K562 (cell line): Measurements from ENCODE around the gene OPRL1. TPM values are rescaled to one million over a fixed set of nuclear protein-coding genes. Genes with fewer than 3 reads are reported as not detected.

Experiments
- ATAC-seq: fragments of 200-7000 bp; cut with Tn5 transposase; 3 replicates; pipeline ENCODE4 v1.9.1; 2020; ENCODE audit warnings: moderate library complexity
- BruUV-seq: library from RNA; stranded (reverse); fragments of 400-500 nt; replicated peaks from 2 replicates; lab custom pipeline; 2021; lab: Mats Ljungman, UMichigan
- CTCF ChIA-PET: fragments of 300-600 bp; formaldehyde crosslinking; extraction: SDS; loops from one replicate; lab custom pipeline; 2021; ENCODE audit warnings: low intra/inter-chr PET ratio; lab: Yijun Ruan, JAX
- POLR2A ChIA-PET: fragments of 300-600, 350-650 bp; sonication (Branson Sonifier 250); formaldehyde crosslinking; extraction: SDS; loops from one replicate; lab custom pipeline; 2021; ENCODE audit warnings: antibody characterized with exemption, inconsistent platforms; lab: Yijun Ruan, JAX
- DNase-seq, 4 experiments: peaks; one replicate each; pipeline versions ENCODE4 v3.0.0 to v3.0.0-alpha.2; 2011 to 2018; ENCODE audit warnings: low spot score in 3 of 4, mixed read lengths in 3 of 4; ENCODE audit errors: extremely low read depth in 1 of 4
- FAIRE-seq: peaks from 2 replicates; lab custom pipeline; 2011; peaks lifted over from hg19 to GRCh38; lab: Jason Lieb, UNC
- H2AFZ ChIP-seq: 2 replicates; pipeline ENCODE4 v1.6.0; 2011; ENCODE audit warnings: low read depth, low read length, control low read depth, inconsistent platforms
- H3K27ac ChIP-seq: fragments of 200-600 bp; 3 replicates; pipeline ENCODE4 v1.8.0; 2011; ENCODE audit warnings: low read depth, mild to moderate bottlenecking, control low read depth, inconsistent platforms, low read length, moderate library complexity, mixed read lengths; ENCODE audit errors: extremely low read depth
- H3K27me3 ChIP-seq, 2 experiments: fragments of 300-600 bp in 1 of 2; 2 replicates in 1 of 2; 3 replicates in 1 of 2; pipeline versions ENCODE4 v1.6.0 to v1.8.0; 2011; ENCODE audit warnings: inconsistent platforms in 2 of 2, low read length in 2 of 2, mild to moderate bottlenecking in 1 of 2, mixed read lengths in 1 of 2, moderate library complexity in 1 of 2; ENCODE audit not compliant: control insufficient read depth in 2 of 2, insufficient read depth in 2 of 2
- H3K36me3 ChIP-seq: fragments of 300-600 bp; 3 replicates; pipeline ENCODE4 v1.8.0; 2011; ENCODE audit warnings: mild to moderate bottlenecking, low read length, inconsistent platforms; ENCODE audit not compliant: control insufficient read depth, insufficient read depth
- H3K4me1 ChIP-seq, 2 experiments: fragments of 200-600 bp in 1 of 2; replicated peaks in 1 of 2; 2 replicates in 1 of 2; 3 replicates in 1 of 2; pipeline versions ENCODE4 v1.5.1 to v1.8.0; 2011; ENCODE audit warnings: inconsistent platforms in 2 of 2, low read length in 2 of 2, mild to moderate bottlenecking in 1 of 2, mixed read lengths in 1 of 2, moderate library complexity in 1 of 2; ENCODE audit not compliant: control insufficient read depth in 2 of 2, insufficient read depth in 2 of 2
- H3K4me2 ChIP-seq: 2 replicates; pipeline ENCODE4 v1.6.1; 2011; ENCODE audit warnings: low read length, control low read depth, inconsistent platforms, mixed read lengths; ENCODE audit not compliant: insufficient read depth
- H3K4me3 ChIP-seq: fragments of 200-600 bp; sonication (generic), shearing (Covaris generic); 2 replicates; pipeline ENCODE4 v1.5.1; 2016; ENCODE audit warnings: control low read depth, inconsistent platforms
- H3K79me2 ChIP-seq: fragments of 200-600 bp; 3 replicates; pipeline ENCODE4 v1.8.0; 2011; ENCODE audit warnings: low read length, inconsistent platforms; ENCODE audit not compliant: control insufficient read depth, insufficient read depth
- H3K9ac ChIP-seq, 2 experiments: 2 replicates each; pipeline versions ENCODE4 v1.6.0 to v1.6.1; 2011; ENCODE audit warnings: low read depth in 2 of 2, low read length in 2 of 2, control low read depth in 1 of 2, inconsistent platforms in 1 of 2, mild to moderate bottlenecking in 1 of 2, mixed read lengths in 1 of 2; ENCODE audit not compliant: insufficient read depth in 1 of 2
- H3K9me1 ChIP-seq: one replicate; pipeline ENCODE4 v1.6.0; 2011; ENCODE audit warnings: inconsistent platforms, mild to moderate bottlenecking, low read length, moderate library complexity; ENCODE audit not compliant: control insufficient read depth, insufficient read depth
- H3K9me3 ChIP-seq: replicated peaks from 2 replicates; pipeline ENCODE4 v1.5.1; 2011; ENCODE audit warnings: low read depth, low read length, inconsistent platforms; ENCODE audit not compliant: control insufficient read depth, insufficient read depth
- H4K20me1 ChIP-seq: replicated peaks from 2 replicates; pipeline ENCODE4 v1.6.1; 2011; ENCODE audit warnings: low read length, inconsistent platforms, mixed read lengths; ENCODE audit not compliant: control insufficient read depth, insufficient read depth
- ARHGAP35 ChIP-seq: fragments of 450-650 bp; IDR thresholded peaks from 2 replicates; pipeline ENCODE4 v1.6.1; 2018; ENCODE audit not compliant: partially characterized antibody
- BHLHE40 ChIP-seq: IDR thresholded peaks from 2 replicates; pipeline ENCODE4 v1.6.1; 2011; ENCODE audit warnings: low read length, improper control_type of control experiment
- ESRRA ChIP-seq: fragments of 450-650 bp; IDR thresholded peaks from 2 replicates; pipeline ENCODE4 v1.6.1; 2014; ENCODE audit warnings: low read depth, mild to moderate bottlenecking, moderate library complexity, borderline replicate concordance
- FOXA3 ChIP-seq, 2 experiments: fragments of 450-650 bp in 1 of 2; sonication (generic) in 1 of 2; formaldehyde crosslinking; IDR thresholded peaks in 1 of 2; conservative IDR thresholded peaks in 1 of 2; 2 replicates each; pipeline versions ENCODE4 v1.4.0 to v1.8.0; 2020 to 2022; ENCODE audit warnings: mild to moderate bottlenecking in 2 of 2, missing genetic modification reagents in 1 of 2
- KAT7 ChIP-seq: sonication (generic); formaldehyde crosslinking; IDR thresholded peaks from 2 replicates; pipeline ENCODE4 v1.8.0; 2022; ENCODE audit warnings: missing genetic modification reagents, mild to moderate bottlenecking, borderline replicate concordance
- WGBS: fragments of 100-300 bp; shearing (Covaris generic); methylation state at CpG from one replicate; pipeline ENCODE4 v1.1.6; 2016; ENCODE audit warnings: low coverage, mixed read lengths; ENCODE audit not compliant: insufficient coverage; ENCODE audit errors: missing lambda C conversion rate; 5-methylcytosine and 5-hydroxymethylcytosine counted together
- in situ Hi-C: fragments of 300-500 bp; cut with MboI; formaldehyde crosslinking; loops from 4 replicates; pipeline ENCODE4 v1.15.0; 2018; ENCODE audit warnings: inconsistent platforms, mixed read lengths
- intact Hi-C: fragments of 100-400 bp; cut with micrococcal nuclease; formaldehyde crosslinking; loops from 2 replicates; pipeline ENCODE4 v1.14.2; 2022
- polyA plus RNA-seq, 8 experiments: library from polyadenylated mRNA; depleted of rRNA in 4 of 8; stranded (reverse) in 5 of 8; unstranded in 3 of 8; fragments of >200 nt; fragmentation: Nextera tagmentation in 2 of 8; fragmentation: Illumina TruSeq in 1 of 8; extraction: Ambion mirVana in 2 of 8; extraction: Trizol in 1 of 8; gene quantifications; 2 replicates each; pipeline versions ENCODE4 v1.2.1 to v1.2.3, GENCODE V29; 2011 to 2014; ENCODE audit warnings: inconsistent platforms in 1 of 8, missing spikeins in 1 of 8
- total RNA-seq, 7 experiments: library from RNA; depleted of rRNA in 6 of 7; stranded (reverse); fragments of >200 nt in 6 of 7; fragmentation: Illumina TruSeq in 2 of 7; extraction: Trizol in 2 of 7; gene quantifications; 2 replicates each; pipeline versions ENCODE4 v1.2.1 to v1.2.3, GENCODE V29; 2011 to 2021; ENCODE audit warnings: low replicate concordance in 1 of 7
- TF ChIP-seq, protein P1 (sequence below): sonication (generic); formaldehyde crosslinking; IDR thresholded peaks from 2 replicates; pipeline ENCODE4 v1.8.0; 2022; ENCODE audit warnings: mild to moderate bottlenecking, missing genetic modification reagents

Gene OPRL1
- total and polyA plus RNA-seq, 9 of the 15 experiments (the other 6 are each of a cell fraction or from before 2014, with no cell fraction given) = 0.06 to 0.33 (median 0.11) TPM; not detected in 2

DNA sequence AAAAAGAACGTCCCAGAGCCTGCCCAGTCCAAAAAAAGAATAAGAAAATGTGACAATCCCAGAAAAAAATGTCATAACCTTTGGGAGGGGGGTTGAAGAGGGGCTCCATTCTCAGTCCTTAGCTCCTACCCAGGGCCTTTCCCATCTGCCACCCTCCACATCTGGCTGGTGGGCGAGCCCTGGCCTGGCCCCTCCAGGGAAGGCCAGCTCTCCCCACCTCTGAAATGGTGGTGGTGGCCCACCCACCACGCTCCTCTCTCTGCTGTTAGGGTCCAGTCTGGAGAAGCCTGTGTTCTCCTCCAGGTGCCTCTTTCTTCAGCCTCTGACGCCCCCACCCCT is 979 bp upstream of the OPRL1 start:
- Histone ChIP-seq H3K4me2 (peak overlapping the region; percentile 70), H3K4me1 (peaks cover 16 to 84% of the 10 kb centered on the region in 2 experiments; a peak in 4 of 5 replicates), H2AFZ (peak overlapping the region; percentile 80), H3K36me3 (peaks cover 4% of the 10 kb centered on the region; the same call in 1 of the 3 replicates), H3K27ac (peak overlapping the region; percentile 75; the same call in 2 of the 3 replicates), H3K79me2 (peaks cover 10% of the 10 kb centered on the region; the same call in 2 of the 3 replicates), H3K4me3 (peak overlapping the region; percentile 70), H3K9ac (peak overlapping the region; percentile 78 to 94)
- in situ Hi-C loops = no loop called here
- 15% methylated on average over 3 of the region's 4 CpGs for WGBS
- POLR2A ChIA-PET = interaction anchor here (0.6 to 1.3 kb wide), 3 partner anchors 18 to 120 kb away, joined by 3 read pairs; no protein-coding TSS in a partner anchor
- ATAC-seq = no peak
- FAIRE-seq = no peak
- TF ChIP-seq ESRRA = no peak
- TF ChIP-seq, protein P1, sequence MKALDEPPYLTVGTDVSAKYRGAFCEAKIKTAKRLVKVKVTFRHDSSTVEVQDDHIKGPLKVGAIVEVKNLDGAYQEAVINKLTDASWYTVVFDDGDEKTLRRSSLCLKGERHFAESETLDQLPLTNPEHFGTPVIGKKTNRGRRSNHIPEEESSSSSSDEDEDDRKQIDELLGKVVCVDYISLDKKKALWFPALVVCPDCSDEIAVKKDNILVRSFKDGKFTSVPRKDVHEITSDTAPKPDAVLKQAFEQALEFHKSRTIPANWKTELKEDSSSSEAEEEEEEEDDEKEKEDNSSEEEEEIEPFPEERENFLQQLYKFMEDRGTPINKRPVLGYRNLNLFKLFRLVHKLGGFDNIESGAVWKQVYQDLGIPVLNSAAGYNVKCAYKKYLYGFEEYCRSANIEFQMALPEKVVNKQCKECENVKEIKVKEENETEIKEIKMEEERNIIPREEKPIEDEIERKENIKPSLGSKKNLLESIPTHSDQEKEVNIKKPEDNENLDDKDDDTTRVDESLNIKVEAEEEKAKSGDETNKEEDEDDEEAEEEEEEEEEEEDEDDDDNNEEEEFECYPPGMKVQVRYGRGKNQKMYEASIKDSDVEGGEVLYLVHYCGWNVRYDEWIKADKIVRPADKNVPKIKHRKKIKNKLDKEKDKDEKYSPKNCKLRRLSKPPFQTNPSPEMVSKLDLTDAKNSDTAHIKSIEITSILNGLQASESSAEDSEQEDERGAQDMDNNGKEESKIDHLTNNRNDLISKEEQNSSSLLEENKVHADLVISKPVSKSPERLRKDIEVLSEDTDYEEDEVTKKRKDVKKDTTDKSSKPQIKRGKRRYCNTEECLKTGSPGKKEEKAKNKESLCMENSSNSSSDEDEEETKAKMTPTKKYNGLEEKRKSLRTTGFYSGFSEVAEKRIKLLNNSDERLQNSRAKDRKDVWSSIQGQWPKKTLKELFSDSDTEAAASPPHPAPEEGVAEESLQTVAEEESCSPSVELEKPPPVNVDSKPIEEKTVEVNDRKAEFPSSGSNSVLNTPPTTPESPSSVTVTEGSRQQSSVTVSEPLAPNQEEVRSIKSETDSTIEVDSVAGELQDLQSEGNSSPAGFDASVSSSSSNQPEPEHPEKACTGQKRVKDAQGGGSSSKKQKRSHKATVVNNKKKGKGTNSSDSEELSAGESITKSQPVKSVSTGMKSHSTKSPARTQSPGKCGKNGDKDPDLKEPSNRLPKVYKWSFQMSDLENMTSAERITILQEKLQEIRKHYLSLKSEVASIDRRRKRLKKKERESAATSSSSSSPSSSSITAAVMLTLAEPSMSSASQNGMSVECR = peak; percentile 43; the same call in 1 of the 2 replicates
- no peak for TF ChIP-seq BHLHE40
- TF ChIP-seq FOXA3 (CRISPR knock-in tag; conservative IDR thresholded peaks at IDR 0.05 in 1 of 2, IDR thresholded peaks at IDR 0.05 in 1 of 2) = peak in 1 of 2 experiments; percentile 17; a peak in 1 of 4 replicates
- TF ChIP-seq ARHGAP35 = peak; percentile 49
- TF ChIP-seq KAT7 (CRISPR knock-in tag) = 0 out of 2 replicates have a peak, but pooled peaks have one; percentile 57
- TF ChIP-seq, all 486 proteins: peak for 4
- no peaks in the 10 kb centered on the region for H3K9me3 ChIP-seq
- H4K20me1 ChIP-seq = no peaks in the 10 kb centered on the region
- H3K9me1 ChIP-seq = no peaks in the 10 kb centered on the region
- TSS peak; percentile 66 for BruUV-seq
- H3K27me3 ChIP-seq = peaks cover 0 to 2% of the 10 kb centered on the region in 2 experiments; a peak in 2 of 5 replicates
- CTCF ChIA-PET = no interaction called here
- DNase-seq = no peak
- intact Hi-C loops = no loop called here
